Superior temporal gyrus (tissue), 1 donor: ENCODE data around the gene C10orf67.

ENCODE experiments used
- DNase-seq: peaks from one replicate; pipeline ENCODE4 v3.0.0-alpha.2; 2016; ENCODE audit errors: extremely low spot score

Gene C10orf67

DNA sequence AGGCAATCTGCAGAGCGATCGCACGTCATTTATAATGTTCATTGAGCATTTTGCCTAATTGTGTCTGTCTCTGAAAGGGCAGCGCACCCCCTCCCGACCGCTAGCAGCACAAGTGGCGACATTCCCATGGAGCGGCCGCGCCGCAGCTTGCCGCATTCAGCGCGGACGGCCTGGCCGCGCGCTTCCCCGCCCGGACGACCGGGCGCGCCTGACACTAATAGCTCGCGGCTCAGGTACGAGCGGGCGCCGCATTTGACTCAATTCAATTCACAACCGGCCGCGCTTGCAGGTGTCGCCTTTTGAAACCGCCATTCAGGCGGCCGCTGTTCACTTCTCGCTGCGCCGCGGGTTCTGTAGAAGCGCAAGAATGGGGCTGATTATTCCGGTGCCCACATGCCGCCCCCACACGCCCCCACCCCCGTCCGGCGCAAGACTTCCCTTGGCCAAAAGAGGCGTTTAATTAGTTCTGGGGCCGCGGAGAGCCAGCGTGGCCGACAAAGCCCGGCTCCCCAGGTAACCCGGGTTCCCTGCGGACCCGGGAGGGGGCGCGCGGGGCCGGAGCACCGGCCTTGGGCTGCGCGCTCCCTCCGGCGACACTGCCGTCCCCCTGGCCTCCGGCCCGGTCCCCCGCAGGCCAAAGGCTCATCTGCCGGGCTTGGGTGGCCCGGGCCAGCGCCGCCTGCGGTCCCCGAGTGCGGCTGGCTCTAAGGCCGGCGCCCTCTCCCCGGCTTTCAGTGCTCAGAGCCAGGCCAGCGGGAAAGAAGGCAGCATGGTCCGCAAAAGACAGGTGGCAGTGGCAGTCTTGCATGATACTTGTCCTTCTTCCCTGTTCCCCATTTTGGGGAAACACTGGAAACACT, 171.2 kb downstream of the C10orf67 start:
- DNase-seq = peak; percentile 22

DNA sequence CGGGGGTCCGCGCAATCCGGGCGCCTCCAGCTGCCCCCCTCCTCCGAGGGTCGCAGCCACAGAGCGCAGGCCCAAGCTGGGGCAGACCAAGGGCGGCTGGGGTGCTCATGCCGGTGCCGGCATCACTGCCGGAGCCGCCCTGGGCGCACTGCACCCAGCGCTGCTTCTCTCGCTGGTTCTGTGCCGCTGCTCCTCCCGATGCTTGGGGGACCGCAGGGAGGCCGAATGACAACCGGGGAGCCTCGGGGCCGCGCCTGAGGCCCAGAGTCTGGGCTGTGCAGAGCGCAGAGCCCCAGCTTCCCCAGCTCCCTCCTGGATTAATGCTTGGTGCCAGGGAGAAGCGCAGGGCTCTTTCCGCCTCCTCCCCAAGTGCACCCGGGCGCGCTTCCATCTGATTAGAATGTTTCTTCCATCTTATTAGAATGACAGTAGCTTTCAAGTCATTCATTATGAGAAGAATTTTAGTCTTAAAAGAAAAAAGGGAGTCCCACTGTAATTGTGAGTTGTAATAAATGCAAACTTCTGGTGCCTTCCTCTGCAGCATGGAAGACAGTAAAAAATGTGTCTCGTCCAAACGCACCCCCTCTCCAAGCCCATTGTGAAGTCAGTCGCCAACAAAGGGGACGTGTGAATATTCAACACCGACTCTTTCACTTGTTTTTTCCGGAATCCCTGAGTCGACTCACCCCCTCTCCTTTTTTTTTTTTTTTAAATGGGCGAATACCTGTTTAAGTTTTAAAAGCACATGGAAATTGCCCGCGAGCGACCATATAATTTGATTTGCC, 172.0 kb downstream of the C10orf67 start:
- DNase-seq = peak; percentile 20

DNA sequence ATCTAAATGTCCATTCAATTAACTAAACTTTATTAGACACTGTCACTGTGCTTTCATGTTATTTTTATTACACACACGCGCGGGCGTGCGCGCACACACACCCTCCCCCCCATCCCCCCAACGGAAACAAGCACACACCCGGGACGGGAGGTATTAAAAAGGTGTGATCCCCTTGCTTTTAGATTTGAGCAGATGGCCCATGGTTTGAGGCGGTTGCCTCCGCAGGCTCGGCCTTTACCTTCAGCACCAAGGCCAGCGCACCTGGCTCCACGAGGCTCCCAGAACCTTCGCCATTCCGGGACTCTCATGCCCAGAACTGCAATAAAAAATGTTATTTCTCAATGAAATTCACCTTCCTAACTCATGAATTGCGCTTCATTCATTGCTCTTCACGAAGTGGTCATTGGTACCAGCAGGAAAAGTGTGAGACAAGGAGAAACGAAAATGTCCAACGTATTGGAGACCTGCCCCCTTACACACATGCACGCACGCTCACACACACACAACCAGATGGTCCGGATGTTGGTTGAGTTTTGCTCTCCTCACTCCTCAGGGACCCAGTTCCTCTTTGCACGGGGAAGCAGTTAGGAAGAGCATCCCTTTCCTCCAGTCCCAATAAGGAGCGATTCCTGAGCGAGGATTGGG, 173.2 kb downstream of the C10orf67 start:
- DNase-seq = no peak

DNA sequence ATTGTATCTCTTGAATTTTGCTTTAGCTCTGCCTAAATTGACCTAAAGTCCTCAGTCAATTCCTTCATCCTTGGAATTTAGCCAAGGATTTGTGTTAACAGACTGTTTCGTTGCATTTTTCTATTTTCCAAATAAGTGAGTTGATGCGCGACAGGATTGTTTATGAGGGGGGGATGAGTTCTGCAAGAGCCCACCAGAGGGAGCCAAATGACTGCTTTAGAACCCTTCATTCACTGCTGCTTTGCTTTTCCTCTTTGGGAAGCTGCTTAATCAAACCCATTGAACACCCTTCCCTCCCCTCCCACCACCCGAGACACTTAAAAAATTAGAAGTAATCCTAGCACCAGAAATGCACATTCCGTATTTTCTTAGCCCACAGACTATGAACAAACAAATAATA, 186.2 kb downstream of the C10orf67 start:
- DNase-seq = peak; percentile 91

DNA sequence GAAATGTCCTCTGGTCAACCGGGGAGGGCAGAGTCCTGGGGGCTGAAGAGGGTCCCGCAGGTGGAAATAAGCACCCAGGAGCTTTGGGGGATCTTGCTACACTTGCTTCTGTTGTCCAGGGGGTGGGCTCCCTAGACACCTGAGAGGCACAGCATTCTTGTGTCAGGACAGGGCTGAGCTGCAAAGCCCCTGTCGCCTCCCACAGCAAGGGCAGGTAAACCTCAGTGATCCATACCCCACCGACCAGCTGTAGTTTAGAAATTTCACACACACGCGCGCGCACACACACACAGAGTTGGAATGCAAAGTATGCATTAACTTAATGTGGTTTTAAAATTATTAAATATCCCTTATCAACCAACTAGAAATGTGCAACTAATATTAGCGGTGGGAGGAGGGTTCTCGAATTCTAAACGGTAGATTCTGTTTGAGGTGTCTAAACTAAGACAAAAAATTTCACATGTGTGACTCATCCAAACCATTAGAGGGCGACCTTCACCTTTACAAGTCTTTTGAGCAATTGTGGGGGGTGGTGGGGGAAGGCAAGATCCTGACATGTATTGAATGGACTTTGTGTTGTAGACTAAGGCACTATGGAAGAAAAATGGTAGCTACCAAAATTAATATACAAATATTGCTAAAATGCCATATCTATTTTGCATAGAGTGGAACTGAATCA, 186.8 kb downstream of the C10orf67 start:
- peak; percentile 71 for DNase-seq

DNA sequence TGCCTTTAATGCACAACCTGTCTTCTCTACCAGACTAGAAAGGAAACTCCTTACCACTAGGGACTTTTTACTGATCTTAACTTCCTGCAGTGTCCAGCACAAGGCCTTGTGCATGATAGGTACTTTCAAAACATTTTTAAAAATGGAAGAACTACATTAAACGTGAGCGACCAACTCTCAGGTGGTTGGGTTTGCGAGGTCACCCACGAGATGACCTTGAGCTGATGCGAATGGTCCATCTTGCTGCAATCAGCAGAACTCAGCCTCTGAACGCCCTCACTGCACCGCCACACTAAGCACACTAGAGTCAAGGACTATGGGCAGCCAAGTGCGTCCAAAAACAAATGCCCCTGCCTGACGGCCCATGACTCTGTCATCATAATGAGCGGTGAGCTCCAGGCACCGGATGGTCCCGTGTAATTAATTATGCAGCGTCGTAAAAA, 187.3 kb downstream of the C10orf67 start:
- no peak for DNase-seq

DNA sequence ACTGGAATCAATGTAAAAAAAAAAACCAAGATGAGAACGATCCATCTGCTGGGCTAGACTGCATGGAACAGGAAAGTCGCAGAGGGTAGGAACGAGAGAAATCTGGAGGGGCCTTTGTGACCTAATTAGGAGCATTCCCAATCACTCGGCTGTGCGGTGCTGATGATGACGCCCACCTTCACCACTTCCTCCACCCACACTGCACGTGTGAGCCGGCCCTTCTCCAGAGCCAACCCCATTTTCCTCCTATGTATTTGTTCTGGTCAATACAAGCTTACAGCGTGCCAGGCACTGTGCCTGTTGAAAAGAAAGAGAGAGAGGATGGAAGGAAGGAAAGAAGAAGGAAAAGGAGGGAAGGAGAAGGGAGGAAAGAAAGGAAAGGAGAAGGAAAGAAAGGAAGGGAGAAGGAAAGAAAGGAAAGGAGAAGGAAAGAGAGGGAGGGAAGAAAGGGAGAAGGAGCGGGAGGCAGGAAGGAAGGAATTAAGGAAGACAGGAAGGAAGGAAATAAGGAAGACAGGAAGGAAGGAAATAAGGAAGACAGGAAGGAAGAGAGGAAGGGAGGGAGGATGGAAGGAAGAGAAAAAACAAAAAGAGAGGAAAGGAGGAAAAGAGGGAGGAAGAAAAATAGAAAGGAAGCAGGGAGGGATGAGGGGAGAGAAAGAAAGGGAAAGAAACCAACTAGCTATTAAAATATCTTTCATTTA, 188.0 kb downstream of the C10orf67 start:
- no peak for DNase-seq

DNA sequence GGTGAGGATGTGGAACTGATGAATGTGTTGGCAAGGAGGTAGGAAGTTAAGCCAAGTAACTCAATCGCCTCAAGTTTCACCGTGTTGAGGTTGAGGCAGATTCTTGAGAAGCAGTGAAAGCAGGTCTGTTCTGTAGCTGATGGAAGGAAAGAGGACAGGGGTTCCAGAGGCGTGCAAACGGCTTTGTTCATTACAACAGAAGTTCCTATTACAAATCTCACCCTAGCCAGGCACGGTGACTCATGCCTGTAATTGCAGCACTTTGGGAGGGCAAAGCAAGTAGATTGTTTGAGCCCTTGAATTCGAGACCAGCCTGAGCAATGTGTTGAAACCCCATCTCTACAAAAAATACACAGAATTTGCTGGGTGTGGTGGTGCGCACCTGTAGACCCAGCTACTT, 189.4 kb downstream of the C10orf67 start:
- DNase-seq = no peak
